K562 (cell line): Measurements from ENCODE around the gene FCAMR. TPM values are rescaled to one million over a fixed set of nuclear protein-coding genes. Genes with fewer than 3 reads are reported as not detected.

Experiments
- CCAR2 ChIP-seq: fragments of 200-400 bp; formaldehyde crosslinking; IDR thresholded peaks from 2 replicates; pipeline ENCODE4 v1.6.1; 2017; ENCODE audit warnings: mild to moderate bottlenecking, low read depth, low read length
- HNRNPUL1 ChIP-seq: fragments of 200-400 bp; formaldehyde crosslinking; IDR thresholded peaks from 2 replicates; pipeline ENCODE4 v1.6.1; 2017; ENCODE audit warnings: low read length
- KDM1A ChIP-seq, 2 experiments: fragments of 450-650 bp; IDR thresholded peaks; 2 replicates each; pipeline ENCODE4 v1.6.1; 2016; ENCODE audit warnings: mild to moderate bottlenecking in 2 of 2
- NFRKB ChIP-seq: fragments of 450-650 bp; IDR thresholded peaks from 2 replicates; pipeline ENCODE4 v1.6.1; 2016; ENCODE audit warnings: low read depth
- NR3C1 ChIP-seq: sonication (generic); formaldehyde crosslinking; IDR thresholded peaks from 2 replicates; pipeline ENCODE4 v1.8.1; 2022; ENCODE audit warnings: missing genetic modification reagents
- RAD51 ChIP-seq: fragments of 450-650 bp; IDR thresholded peaks from 2 replicates; pipeline ENCODE4 v1.7.1; 2016; ENCODE audit warnings: low read depth, mild to moderate bottlenecking, borderline replicate concordance
- SMARCE1 ChIP-seq: fragments of 450-650 bp; IDR thresholded peaks from 2 replicates; pipeline ENCODE4 v1.7.1; 2016; ENCODE audit warnings: mild to moderate bottlenecking
- SP1 ChIP-seq: sonication (generic); formaldehyde crosslinking; IDR thresholded peaks from 2 replicates; pipeline ENCODE4 v1.8.1; 2022; ENCODE audit warnings: mild to moderate bottlenecking, missing genetic modification reagents
- TBL1XR1 ChIP-seq, 2 experiments: IDR thresholded peaks; 2 replicates each; pipeline ENCODE4 v1.6.1; 2012; ENCODE audit warnings: improper control_type of control experiment in 2 of 2, low read length in 2 of 2, mild to moderate bottlenecking in 1 of 2
- ZNF133 ChIP-seq: fragments of 250-450 bp; sonication (Bioruptor Pico); IDR thresholded peaks from 2 replicates; pipeline ENCODE4 v1.4.0; 2020; ENCODE audit warnings: mild to moderate bottlenecking
- ZNF197 ChIP-seq: fragments of 200-800 bp; sonication (Bioruptor generic); IDR thresholded peaks from 2 replicates; pipeline ENCODE4 v1.6.1; 2016; ENCODE audit warnings: low read depth, missing genetic modification characterization, missing compliant biosample characterization
- ZNF551 ChIP-seq: fragments of 250-450 bp; sonication (Bioruptor Pico); IDR thresholded peaks from 2 replicates; pipeline ENCODE4 v1.5.0; 2021; ENCODE audit warnings: mild to moderate bottlenecking, moderate library complexity
- ZNF695 ChIP-seq: fragments of 450-650 bp; formaldehyde crosslinking; IDR thresholded peaks from 2 replicates; pipeline ENCODE4 v1.4.0; 2020; ENCODE audit warnings: mild to moderate bottlenecking, moderate library complexity
- ZSCAN29 ChIP-seq: fragments of 450-650 bp; IDR thresholded peaks from 2 replicates; pipeline ENCODE4 v1.6.1; 2017
- polyA plus RNA-seq, 8 experiments: library from polyadenylated mRNA; depleted of rRNA in 4 of 8; stranded (reverse) in 5 of 8; unstranded in 3 of 8; fragments of >200 nt; fragmentation: Nextera tagmentation in 2 of 8; fragmentation: Illumina TruSeq in 1 of 8; extraction: Ambion mirVana in 2 of 8; extraction: Trizol in 1 of 8; gene quantifications; 2 replicates each; pipeline versions ENCODE4 v1.2.1 to v1.2.3, GENCODE V29; 2011 to 2014; ENCODE audit warnings: inconsistent platforms in 1 of 8, missing spikeins in 1 of 8
- total RNA-seq, 7 experiments: library from RNA; depleted of rRNA in 6 of 7; stranded (reverse); fragments of >200 nt in 6 of 7; fragmentation: Illumina TruSeq in 2 of 7; extraction: Trizol in 2 of 7; gene quantifications; 2 replicates each; pipeline versions ENCODE4 v1.2.1 to v1.2.3, GENCODE V29; 2011 to 2021; ENCODE audit warnings: low replicate concordance in 1 of 7
- TF ChIP-seq, protein P1 (sequence below), 2 experiments: fragments of 450-650 bp in 1 of 2; IDR thresholded peaks; 2 replicates each; pipeline ENCODE4 v1.6.1; 2011 to 2017; ENCODE audit warnings: low read depth in 2 of 2, antibody characterized with exemption in 1 of 2, borderline replicate concordance in 1 of 2, low read length in 1 of 2, mild to moderate bottlenecking in 1 of 2, mixed read lengths in 1 of 2; ENCODE audit not compliant: control insufficient read depth in 1 of 2
- TF ChIP-seq, protein P2 (sequence below), 2 experiments: fragments of 250-450 bp in 1 of 2; fragments of 450-650 bp in 1 of 2; sonication (Bioruptor Pico) in 1 of 2; IDR thresholded peaks; 2 replicates each; pipeline versions ENCODE4 v1.6.1 to v1.8.0; 2016 to 2021; ENCODE audit warnings: mild to moderate bottlenecking in 2 of 2, moderate library complexity in 2 of 2, missing compliant biosample characterization in 1 of 2, missing genetic modification characterization in 1 of 2
- TF ChIP-seq, protein P3 (sequence below): fragments of 250-450 bp; sonication (Bioruptor Pico); IDR thresholded peaks from 2 replicates; pipeline ENCODE4 v1.6.1; 2021; ENCODE audit warnings: mild to moderate bottlenecking
- TF ChIP-seq, protein P4 (sequence below): fragments of 450-650 bp; conservative IDR thresholded peaks from 2 replicates; pipeline ENCODE4 v1.6.1; 2016; ENCODE audit warnings: missing genetic modification characterization, low read depth, mild to moderate bottlenecking, missing compliant biosample characterization, moderate library complexity
- TF ChIP-seq, protein P5 (sequence below): fragments of 450-650 bp; formaldehyde crosslinking; IDR thresholded peaks from 2 replicates; pipeline ENCODE4 v1.4.0; 2022; ENCODE audit warnings: missing genetic modification characterization
- TF ChIP-seq, protein P6 (sequence below): sonication (generic); formaldehyde crosslinking; IDR thresholded peaks from 2 replicates; pipeline ENCODE4 v1.8.1; 2022; ENCODE audit warnings: missing genetic modification reagents

FCAMR gene
- total and polyA plus RNA-seq, 9 of the 15 experiments (the other 6 are each of a cell fraction or from before 2014, with no cell fraction given) = not detected

DNA sequence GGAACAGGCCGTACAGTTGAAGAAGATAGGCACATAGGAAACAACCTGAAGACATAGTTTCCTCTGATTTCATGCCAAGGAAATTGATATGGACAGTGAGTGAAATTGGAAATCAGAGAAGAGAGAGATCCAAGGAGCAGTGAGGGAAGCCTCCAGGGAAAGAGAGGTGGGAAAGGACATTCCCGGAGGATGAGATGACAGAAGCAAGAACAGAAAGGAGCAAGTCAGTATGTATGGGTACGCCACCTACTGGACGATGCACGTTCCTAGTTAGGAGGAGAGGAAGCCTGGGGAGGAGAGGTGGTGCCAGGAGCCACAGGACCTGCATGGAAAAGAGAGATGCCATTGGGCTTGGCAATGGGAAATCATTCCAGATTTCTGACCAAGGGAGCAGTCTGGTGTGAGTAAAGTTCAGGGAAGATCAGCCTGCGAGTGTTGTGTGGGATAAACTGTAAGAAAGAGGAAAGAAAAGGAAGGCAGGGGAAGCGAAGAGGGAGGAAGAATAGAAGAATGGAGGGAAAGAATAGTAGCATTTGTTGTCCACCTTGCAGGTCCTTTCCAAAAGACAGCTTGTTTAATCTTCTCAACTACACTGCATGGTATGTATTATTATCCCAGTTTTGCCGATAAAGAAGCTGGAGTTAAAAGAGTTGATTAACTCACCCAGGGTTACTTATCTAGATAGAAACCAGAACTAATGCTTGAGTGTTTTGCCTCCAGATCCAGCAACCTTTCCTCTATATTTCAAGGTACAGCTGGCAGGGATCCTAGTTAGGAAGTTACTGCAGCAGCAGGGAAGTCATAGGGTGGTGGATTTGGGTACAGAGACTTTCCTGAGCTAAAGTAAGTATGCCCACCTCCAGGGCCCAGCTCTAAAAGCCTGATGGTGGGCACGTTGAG, 34.9 kb upstream of the FCAMR start (continued):
- TF ChIP-seq, protein P1, sequence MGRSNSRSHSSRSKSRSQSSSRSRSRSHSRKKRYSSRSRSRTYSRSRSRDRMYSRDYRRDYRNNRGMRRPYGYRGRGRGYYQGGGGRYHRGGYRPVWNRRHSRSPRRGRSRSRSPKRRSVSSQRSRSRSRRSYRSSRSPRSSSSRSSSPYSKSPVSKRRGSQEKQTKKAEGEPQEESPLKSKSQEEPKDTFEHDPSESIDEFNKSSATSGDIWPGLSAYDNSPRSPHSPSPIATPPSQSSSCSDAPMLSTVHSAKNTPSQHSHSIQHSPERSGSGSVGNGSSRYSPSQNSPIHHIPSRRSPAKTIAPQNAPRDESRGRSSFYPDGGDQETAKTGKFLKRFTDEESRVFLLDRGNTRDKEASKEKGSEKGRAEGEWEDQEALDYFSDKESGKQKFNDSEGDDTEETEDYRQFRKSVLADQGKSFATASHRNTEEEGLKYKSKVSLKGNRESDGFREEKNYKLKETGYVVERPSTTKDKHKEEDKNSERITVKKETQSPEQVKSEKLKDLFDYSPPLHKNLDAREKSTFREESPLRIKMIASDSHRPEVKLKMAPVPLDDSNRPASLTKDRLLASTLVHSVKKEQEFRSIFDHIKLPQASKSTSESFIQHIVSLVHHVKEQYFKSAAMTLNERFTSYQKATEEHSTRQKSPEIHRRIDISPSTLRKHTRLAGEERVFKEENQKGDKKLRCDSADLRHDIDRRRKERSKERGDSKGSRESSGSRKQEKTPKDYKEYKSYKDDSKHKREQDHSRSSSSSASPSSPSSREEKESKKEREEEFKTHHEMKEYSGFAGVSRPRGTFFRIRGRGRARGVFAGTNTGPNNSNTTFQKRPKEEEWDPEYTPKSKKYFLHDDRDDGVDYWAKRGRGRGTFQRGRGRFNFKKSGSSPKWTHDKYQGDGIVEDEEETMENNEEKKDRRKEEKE (IDR thresholded peaks at IDR 0.05; ENCODE audit: borderline replicate concordance in 1 of 2, control insufficient read depth in 1 of 2, low read depth in 2 of 2, low read length in 1 of 2) = no peak
- TF ChIP-seq SP1 (no peak), ZNF695 (CRISPR knock-in tag) (no peak), ZSCAN29 (no peak), SMARCE1 (peak; percentile 75; the same call in 1 of the 2 replicates), HNRNPUL1 (no peak), TBL1XR1 (IDR thresholded peaks at IDR 0.05; ENCODE audit: low read length in 2 of 2) (no peak), RAD51 (no peak), NR3C1 (CRISPR knock-in tag) (no peak), NFRKB (0 out of 2 replicates have a peak, but pooled peaks have one; percentile 54), KDM1A (IDR thresholded peaks at IDR 0.05) (no peak), ZNF197 (CRISPR knock-in tag) (no peak), ZNF551 (CRISPR knock-in tag) (no peak), ZNF133 (no peak), CCAR2 (no peak)
- TF ChIP-seq, protein P2, sequence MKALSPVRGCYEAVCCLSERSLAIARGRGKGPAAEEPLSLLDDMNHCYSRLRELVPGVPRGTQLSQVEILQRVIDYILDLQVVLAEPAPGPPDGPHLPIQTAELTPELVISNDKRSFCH (CRISPR knock-in tag; IDR thresholded peaks at IDR 0.05) = no peak
- TF ChIP-seq, protein P2 (tag; IDR thresholded peaks at IDR 0.05) = no peak
- TF ChIP-seq, protein P3, sequence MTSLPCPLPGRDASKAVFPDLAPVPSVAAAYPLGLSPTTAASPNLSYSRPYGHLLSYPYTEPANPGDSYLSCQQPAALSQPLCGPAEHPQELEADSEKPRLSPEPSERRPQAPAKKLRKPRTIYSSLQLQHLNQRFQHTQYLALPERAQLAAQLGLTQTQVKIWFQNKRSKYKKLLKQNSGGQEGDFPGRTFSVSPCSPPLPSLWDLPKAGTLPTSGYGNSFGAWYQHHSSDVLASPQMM = no peak
- TF ChIP-seq, protein P4, sequence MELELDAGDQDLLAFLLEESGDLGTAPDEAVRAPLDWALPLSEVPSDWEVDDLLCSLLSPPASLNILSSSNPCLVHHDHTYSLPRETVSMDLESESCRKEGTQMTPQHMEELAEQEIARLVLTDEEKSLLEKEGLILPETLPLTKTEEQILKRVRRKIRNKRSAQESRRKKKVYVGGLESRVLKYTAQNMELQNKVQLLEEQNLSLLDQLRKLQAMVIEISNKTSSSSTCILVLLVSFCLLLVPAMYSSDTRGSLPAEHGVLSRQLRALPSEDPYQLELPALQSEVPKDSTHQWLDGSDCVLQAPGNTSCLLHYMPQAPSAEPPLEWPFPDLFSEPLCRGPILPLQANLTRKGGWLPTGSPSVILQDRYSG (tag) = no peak
- TF ChIP-seq, protein P5, sequence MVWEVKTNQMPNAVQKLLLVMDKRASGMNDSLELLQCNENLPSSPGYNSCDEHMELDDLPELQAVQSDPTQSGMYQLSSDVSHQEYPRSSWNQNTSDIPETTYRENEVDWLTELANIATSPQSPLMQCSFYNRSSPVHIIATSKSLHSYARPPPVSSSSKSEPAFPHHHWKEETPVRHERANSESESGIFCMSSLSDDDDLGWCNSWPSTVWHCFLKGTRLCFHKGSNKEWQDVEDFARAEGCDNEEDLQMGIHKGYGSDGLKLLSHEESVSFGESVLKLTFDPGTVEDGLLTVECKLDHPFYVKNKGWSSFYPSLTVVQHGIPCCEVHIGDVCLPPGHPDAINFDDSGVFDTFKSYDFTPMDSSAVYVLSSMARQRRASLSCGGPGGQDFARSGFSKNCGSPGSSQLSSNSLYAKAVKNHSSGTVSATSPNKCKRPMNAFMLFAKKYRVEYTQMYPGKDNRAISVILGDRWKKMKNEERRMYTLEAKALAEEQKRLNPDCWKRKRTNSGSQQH = no peak
- TF ChIP-seq, protein P6, sequence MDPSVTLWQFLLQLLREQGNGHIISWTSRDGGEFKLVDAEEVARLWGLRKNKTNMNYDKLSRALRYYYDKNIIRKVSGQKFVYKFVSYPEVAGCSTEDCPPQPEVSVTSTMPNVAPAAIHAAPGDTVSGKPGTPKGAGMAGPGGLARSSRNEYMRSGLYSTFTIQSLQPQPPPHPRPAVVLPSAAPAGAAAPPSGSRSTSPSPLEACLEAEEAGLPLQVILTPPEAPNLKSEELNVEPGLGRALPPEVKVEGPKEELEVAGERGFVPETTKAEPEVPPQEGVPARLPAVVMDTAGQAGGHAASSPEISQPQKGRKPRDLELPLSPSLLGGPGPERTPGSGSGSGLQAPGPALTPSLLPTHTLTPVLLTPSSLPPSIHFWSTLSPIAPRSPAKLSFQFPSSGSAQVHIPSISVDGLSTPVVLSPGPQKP = no peak
